OCI-LY1 (cell line): ENCODE measurements around the gene GAK.

Experiments used
- H2AFZ ChIP-seq: fragments of 200-600 bp; sonication (generic), shearing (Covaris generic); 2 replicates; pipeline ENCODE4 v1.6.0; 2014; ENCODE audit warnings: antibody characterized with exemption, mild to moderate bottlenecking, low read length
- H3F3A ChIP-seq: fragments of 200-600 bp; sonication (generic), shearing (Covaris generic); 2 replicates; pipeline ENCODE4 v1.6.0; 2014; ENCODE audit warnings: mild to moderate bottlenecking, antibody characterized with exemption, low read length, moderate library complexity; ENCODE audit not compliant: insufficient read depth
- H3K27ac ChIP-seq: fragments of 200-600 bp; sonication (generic); 2 replicates; pipeline ENCODE4 v1.5.1; 2014; ENCODE audit warnings: low read length, mixed run types, mild to moderate bottlenecking, low read depth; ENCODE audit not compliant: poor library complexity, severe bottlenecking
- H3K27me3 ChIP-seq: fragments of 200-600 bp; sonication (generic); 2 replicates; pipeline ENCODE4 v1.6.0; 2014; ENCODE audit warnings: antibody characterized with exemption, mild to moderate bottlenecking, low read length, moderate library complexity; ENCODE audit not compliant: insufficient read depth
- H3K36me3 ChIP-seq: fragments of 200-600 bp; sonication (generic); 2 replicates; pipeline ENCODE4 v1.6.1; 2014; ENCODE audit warnings: mild to moderate bottlenecking, antibody characterized with exemption, low read length, moderate library complexity, mixed read lengths; ENCODE audit not compliant: insufficient read depth
- H3K4me1 ChIP-seq: fragments of 200-600 bp; sonication (generic); 2 replicates; pipeline ENCODE4 v1.5.1; 2014; ENCODE audit warnings: mild to moderate bottlenecking, low read length, moderate library complexity; ENCODE audit not compliant: insufficient read depth, severe bottlenecking
- H3K4me2 ChIP-seq: fragments of 200-600 bp; sonication (generic), shearing (Covaris generic); 2 replicates; pipeline ENCODE4 v1.6.1; 2014; ENCODE audit warnings: low read length
- H3K4me3 ChIP-seq: fragments of 200-600 bp; sonication (generic); 2 replicates; pipeline ENCODE4 v1.5.1; 2014; ENCODE audit warnings: low read length, low read depth, mild to moderate bottlenecking, mixed read lengths; ENCODE audit not compliant: poor library complexity, severe bottlenecking
- H3K79me2 ChIP-seq: fragments of 200-600 bp; shearing (Covaris generic); 2 replicates; pipeline ENCODE4 v1.6.1; 2016; ENCODE audit warnings: mixed run types, low read length, mixed read lengths; ENCODE audit not compliant: insufficient read depth
- H3K9ac ChIP-seq: fragments of 200-600 bp; sonication (generic), shearing (Covaris generic); 2 replicates; pipeline ENCODE4 v1.6.1; 2014; ENCODE audit warnings: mild to moderate bottlenecking, low read length, mixed read lengths
- H3K9me2 ChIP-seq: fragments of 200-600 bp; sonication (generic), shearing (Covaris generic); 2 replicates; pipeline ENCODE4 v1.6.1; 2014; ENCODE audit warnings: low read depth, mild to moderate bottlenecking, low read length, mixed read lengths
- H3K9me3 ChIP-seq: fragments of 200-600 bp; shearing (Covaris generic); 2 replicates; pipeline ENCODE4 v1.6.1; 2014; ENCODE audit warnings: low read length, mixed read lengths
- H4K20me1 ChIP-seq: fragments of 200-600 bp; sonication (generic), shearing (Covaris generic); 2 replicates; pipeline ENCODE4 v1.6.0; 2016; ENCODE audit warnings: mild to moderate bottlenecking, low read length; ENCODE audit not compliant: insufficient read depth
- CTCF ChIP-seq: fragments of 200-600 bp; sonication (generic), shearing (Covaris generic); IDR thresholded peaks from 2 replicates; pipeline ENCODE4 v1.5.1; 2017; ENCODE audit warnings: mild to moderate bottlenecking, antibody characterized with exemption, low read length, moderate library complexity, mixed read lengths
- EZH2 ChIP-seq: fragments of 200-600 bp; sonication (generic), shearing (Covaris generic); IDR thresholded peaks from 2 replicates; pipeline ENCODE4 v1.8.0; 2017; ENCODE audit warnings: borderline replicate concordance, mixed run types, mild to moderate bottlenecking, antibody characterized with exemption, low read length, moderate library complexity, mixed read lengths

Gene GAK

GRCh38 chr4:884896-885295 lies 47.2 kb downstream of the GAK start:
- Histone ChIP-seq H3K4me1 (no peaks in the 10 kb centered on the region), H3K36me3 (no peaks in the 10 kb centered on the region), H3K27me3 (no peaks in the 10 kb centered on the region), H3K27ac (no peak overlapping the region), H3K4me2 (no peak overlapping the region), H3K9me3 (no peaks in the 10 kb centered on the region), H3K9ac (no peak overlapping the region), H3K79me2 (no peaks in the 10 kb centered on the region), H2AFZ (no peak overlapping the region), H3K4me3 (no peak overlapping the region), H3K9me2 (no peaks in the 10 kb centered on the region), H3F3A (no peaks in the 10 kb centered on the region), H4K20me1 (no peaks in the 10 kb centered on the region)
- TF ChIP-seq EZH2 (no peak), CTCF (no peak)

- Histone ChIP-seq H3K36me3 (peaks cover 3% of the 10 kb centered on the region; the same call in 1 of the 2 replicates), H3F3A (no peaks in the 10 kb centered on the region), H3K4me1 (no peaks in the 10 kb centered on the region), H3K79me2 (no peaks in the 10 kb centered on the region), H3K9me2 (no peaks in the 10 kb centered on the region), H3K4me2 (no peak overlapping the region), H3K27ac (no peak overlapping the region), H3K4me3 (no peak overlapping the region), H4K20me1 (no peaks in the 10 kb centered on the region), H3K9ac (no peak overlapping the region), H3K27me3 (no peaks in the 10 kb centered on the region), H2AFZ (no peak overlapping the region), H3K9me3 (no peaks in the 10 kb centered on the region)
- TF ChIP-seq EZH2, result no peak
- TF ChIP-seq CTCF, result no peak
Observed at GRCh38 chr4:884259-884658, 47.9 kb downstream of the GAK start.

GRCh38 chr4:883377-884095 lies 48.6 kb downstream of the GAK start:
- Histone ChIP-seq H3K9me3 (no peaks in the 10 kb centered on the region), H3K4me1 (no peaks in the 10 kb centered on the region), H4K20me1 (no peaks in the 10 kb centered on the region), H3K9ac (no peak overlapping the region), H2AFZ (no peak overlapping the region), H3K36me3 (peaks cover 6% of the 10 kb centered on the region; the same call in 1 of the 2 replicates), H3K79me2 (no peaks in the 10 kb centered on the region), H3K27me3 (no peaks in the 10 kb centered on the region), H3F3A (no peaks in the 10 kb centered on the region), H3K4me3 (no peak overlapping the region), H3K27ac (no peak overlapping the region), H3K4me2 (no peak overlapping the region), H3K9me2 (no peaks in the 10 kb centered on the region)
- TF ChIP-seq EZH2 (no peak), CTCF (no peak)
